Measurements from ENCODE around the gene SMAD9.

The SMAD9 gene

GRCh38 chr13:36919833-36920615, at the start of gene SMAD9:
SMAD9 (minus strand) TSS chr13:36920238; CDS start chr13:36879689, 40,549 bp downstream.
- peak; percentile 70 for DNase-seq (ENCODE audit: extremely low spot score)
- TF ChIP-seq SUZ12 (IDR thresholded peaks at IDR 0.05), result no peak
- 0 out of 2 replicates have a peak, but pooled peaks have one; percentile 42 for TF ChIP-seq FOXM1 (IDR thresholded peaks at IDR 0.05; ENCODE audit: borderline replicate concordance)
- CTCF ChIA-PET, result no interaction called here
- POLR2A ChIA-PET, result interaction anchor here (0.7 to 1.8 kb wide), 5 partner anchors 11 to 62 kb away, joined by 3 to 5 read pairs (median 3); no protein-coding TSS in a partner anchor

GRCh38 chr13:36966404-36966803, 46.4 kb upstream of the SMAD9 start:
- no peak for DNase-seq (ENCODE audit: extremely low spot score)
- TF ChIP-seq ZNF384 (IDR thresholded peaks at IDR 0.05) (no peak), HDGF (IDR thresholded peaks at IDR 0.05; ENCODE audit: borderline replicate concordance) (no peak), SP1 (IDR thresholded peaks at IDR 0.05) (no peak), PKNOX1 (IDR thresholded peaks at IDR 0.05) (no peak), TARDBP (IDR thresholded peaks at IDR 0.05) (no peak), ARNT (IDR thresholded peaks at IDR 0.05) (no peak), BHLHE40 (IDR thresholded peaks at IDR 0.05; ENCODE audit: borderline replicate concordance) (no peak), FOXA1 (IDR thresholded peaks at IDR 0.05) (no peak), FOXM1 (IDR thresholded peaks at IDR 0.05; ENCODE audit: borderline replicate concordance) (no peak), L3MBTL2 (conservative IDR thresholded peaks at IDR 0.05) (no peak), ELF4 (IDR thresholded peaks at IDR 0.05) (no peak), FOXK2 (IDR thresholded peaks at IDR 0.05) (no peak), NFRKB (IDR thresholded peaks at IDR 0.05) (no peak), LEF1 (IDR thresholded peaks at IDR 0.05; ENCODE audit: borderline replicate concordance) (no peak), SUZ12 (IDR thresholded peaks at IDR 0.05) (no peak), CTBP1 (IDR thresholded peaks at IDR 0.05; ENCODE audit: borderline replicate concordance) (no peak)
- POLR2A ChIA-PET, result no interaction called here
- CTCF ChIA-PET, result no interaction called here

GRCh38 chr13:36965767-36966166, 45.7 kb upstream of the SMAD9 start:
- no peak for TF ChIP-seq FOXA1 (IDR thresholded peaks at IDR 0.05)
- TF ChIP-seq LEF1 (IDR thresholded peaks at IDR 0.05; ENCODE audit: borderline replicate concordance), result no peak
- no peak for TF ChIP-seq TARDBP (IDR thresholded peaks at IDR 0.05)
- no peak for TF ChIP-seq CTBP1 (IDR thresholded peaks at IDR 0.05; ENCODE audit: borderline replicate concordance)
- no peak for TF ChIP-seq PKNOX1 (IDR thresholded peaks at IDR 0.05)
- TF ChIP-seq HDGF (IDR thresholded peaks at IDR 0.05; ENCODE audit: borderline replicate concordance), result no peak
- TF ChIP-seq ZNF384 (IDR thresholded peaks at IDR 0.05), result no peak
- no peak for TF ChIP-seq NFRKB (IDR thresholded peaks at IDR 0.05)
- TF ChIP-seq BHLHE40 (IDR thresholded peaks at IDR 0.05; ENCODE audit: borderline replicate concordance), result no peak
- TF ChIP-seq L3MBTL2 (conservative IDR thresholded peaks at IDR 0.05), result no peak
- no peak for TF ChIP-seq FOXK2 (IDR thresholded peaks at IDR 0.05)
- DNase-seq (ENCODE audit: extremely low spot score), result no peak
- ChIA-PET CTCF (no interaction called here), POLR2A (no interaction called here)

GRCh38 chr13:36959456-36960116, 39.5 kb upstream of the SMAD9 start:
- ChIA-PET POLR2A (no interaction called here), CTCF (no interaction called here)
- TF ChIP-seq CTBP1 (IDR thresholded peaks at IDR 0.05; ENCODE audit: borderline replicate concordance) (no peak), NFRKB (IDR thresholded peaks at IDR 0.05) (no peak), BHLHE40 (IDR thresholded peaks at IDR 0.05; ENCODE audit: borderline replicate concordance) (no peak), ARNT (IDR thresholded peaks at IDR 0.05) (no peak), SUZ12 (IDR thresholded peaks at IDR 0.05) (no peak), FOXK2 (IDR thresholded peaks at IDR 0.05) (no peak), TARDBP (IDR thresholded peaks at IDR 0.05) (no peak), ZNF384 (IDR thresholded peaks at IDR 0.05) (no peak), L3MBTL2 (conservative IDR thresholded peaks at IDR 0.05) (no peak), SP1 (IDR thresholded peaks at IDR 0.05) (no peak), HDGF (IDR thresholded peaks at IDR 0.05; ENCODE audit: borderline replicate concordance) (no peak), FOXM1 (IDR thresholded peaks at IDR 0.05; ENCODE audit: borderline replicate concordance) (no peak), PKNOX1 (IDR thresholded peaks at IDR 0.05) (no peak), FOXA1 (IDR thresholded peaks at IDR 0.05) (no peak), ELF4 (IDR thresholded peaks at IDR 0.05) (no peak)
- DNase-seq (ENCODE audit: extremely low spot score), result no peak

GRCh38 chr13:36954542-36954941, 34.5 kb upstream of the SMAD9 start:
- DNase-seq (ENCODE audit: extremely low spot score), result no peak
- POLR2A ChIA-PET, result interaction anchor here (1.2 kb wide), 1 partner anchor 34 kb away, joined by 3 read pairs; no protein-coding TSS in a partner anchor
- TF ChIP-seq ELF4 (IDR thresholded peaks at IDR 0.05) (no peak), HDGF (IDR thresholded peaks at IDR 0.05; ENCODE audit: borderline replicate concordance) (no peak), FOXA1 (IDR thresholded peaks at IDR 0.05) (no peak), L3MBTL2 (conservative IDR thresholded peaks at IDR 0.05) (no peak), TARDBP (IDR thresholded peaks at IDR 0.05) (no peak), LEF1 (IDR thresholded peaks at IDR 0.05; ENCODE audit: borderline replicate concordance) (no peak), FOXK2 (IDR thresholded peaks at IDR 0.05) (no peak), CTBP1 (IDR thresholded peaks at IDR 0.05; ENCODE audit: borderline replicate concordance) (no peak), NFRKB (IDR thresholded peaks at IDR 0.05) (no peak), PKNOX1 (IDR thresholded peaks at IDR 0.05) (no peak), SP1 (IDR thresholded peaks at IDR 0.05) (no peak), FOXM1 (IDR thresholded peaks at IDR 0.05; ENCODE audit: borderline replicate concordance) (no peak), SUZ12 (IDR thresholded peaks at IDR 0.05) (no peak)
- CTCF ChIA-PET, result no interaction called here

Measured in HEK293T (cell line).